OCI-LY1 (cell line): ENCODE measurements around the gene PFKFB2.

Experiments
- CTCF ChIP-seq: fragments of 200-600 bp; sonication (generic), shearing (Covaris generic); IDR thresholded peaks from 2 replicates; pipeline ENCODE4 v1.5.1; 2017; ENCODE audit warnings: mild to moderate bottlenecking, antibody characterized with exemption, low read length, moderate library complexity, mixed read lengths
- EZH2 ChIP-seq: fragments of 200-600 bp; sonication (generic), shearing (Covaris generic); IDR thresholded peaks from 2 replicates; pipeline ENCODE4 v1.8.0; 2017; ENCODE audit warnings: borderline replicate concordance, mixed run types, mild to moderate bottlenecking, antibody characterized with exemption, low read length, moderate library complexity, mixed read lengths

GRCh38 chr1:207076181-207076955, 23.3 kb downstream of the PFKFB2 start:
- no peak for TF ChIP-seq CTCF
- no peak for TF ChIP-seq EZH2
